MM.1S (cell line): ENCODE results near the gene RAC3.

Source experiments
- EZH2phosphoT487 ChIP-seq: fragments of 300-600 bp; sonication (generic); IDR thresholded peaks from 2 replicates; pipeline ENCODE4 v1.6.1; 2018; ENCODE audit warnings: antibody characterized with exemption, low read length
- TF ChIP-seq, protein P1 (sequence below): fragments of 300-600 bp; sonication (generic); IDR thresholded peaks from 2 replicates; pipeline ENCODE4 v1.5.1; 2016; ENCODE audit warnings: antibody characterized with exemption, low read length, mixed read lengths

DNA sequence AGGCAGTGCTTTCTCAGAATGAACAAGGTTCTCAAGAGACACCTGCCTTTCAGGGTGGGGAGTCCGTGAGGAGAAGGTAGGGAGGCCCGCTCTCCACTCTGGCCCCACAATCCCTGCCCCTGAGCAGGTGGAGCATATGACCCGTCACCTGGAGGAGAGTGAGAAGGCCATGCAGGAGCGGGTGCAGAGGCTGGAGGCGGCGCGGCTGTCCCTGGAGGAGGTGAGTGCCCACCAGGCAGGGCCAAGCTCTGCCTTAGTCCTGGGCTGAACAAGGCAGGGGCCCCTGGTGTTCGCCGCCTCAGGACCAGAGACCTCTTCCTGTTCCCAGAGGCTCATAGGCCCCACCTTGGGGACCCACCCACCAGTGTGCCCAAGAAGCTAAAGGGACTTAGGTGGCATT lies 2.5 kb upstream of the RAC3 start:
- TF ChIP-seq, protein P1, sequence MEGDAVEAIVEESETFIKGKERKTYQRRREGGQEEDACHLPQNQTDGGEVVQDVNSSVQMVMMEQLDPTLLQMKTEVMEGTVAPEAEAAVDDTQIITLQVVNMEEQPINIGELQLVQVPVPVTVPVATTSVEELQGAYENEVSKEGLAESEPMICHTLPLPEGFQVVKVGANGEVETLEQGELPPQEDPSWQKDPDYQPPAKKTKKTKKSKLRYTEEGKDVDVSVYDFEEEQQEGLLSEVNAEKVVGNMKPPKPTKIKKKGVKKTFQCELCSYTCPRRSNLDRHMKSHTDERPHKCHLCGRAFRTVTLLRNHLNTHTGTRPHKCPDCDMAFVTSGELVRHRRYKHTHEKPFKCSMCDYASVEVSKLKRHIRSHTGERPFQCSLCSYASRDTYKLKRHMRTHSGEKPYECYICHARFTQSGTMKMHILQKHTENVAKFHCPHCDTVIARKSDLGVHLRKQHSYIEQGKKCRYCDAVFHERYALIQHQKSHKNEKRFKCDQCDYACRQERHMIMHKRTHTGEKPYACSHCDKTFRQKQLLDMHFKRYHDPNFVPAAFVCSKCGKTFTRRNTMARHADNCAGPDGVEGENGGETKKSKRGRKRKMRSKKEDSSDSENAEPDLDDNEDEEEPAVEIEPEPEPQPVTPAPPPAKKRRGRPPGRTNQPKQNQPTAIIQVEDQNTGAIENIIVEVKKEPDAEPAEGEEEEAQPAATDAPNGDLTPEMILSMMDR, result no peak
- no peak for TF ChIP-seq EZH2phosphoT487
